Vagina (tissue), 2 donors: ENCODE measurements around the gene PPP1R13B.

Experiments
- POLR2A ChIP-seq, 2 donors: fragments of 450-650 bp; IDR thresholded peaks; one replicate each; pipeline ENCODE4 v1.6.1; 2017; ENCODE audit warnings: antibody characterized with exemption in 2 of 2, mild to moderate bottlenecking in 2 of 2, moderate library complexity in 2 of 2
- POLR2AphosphoS5 ChIP-seq, 2 donors: sonication (generic); formaldehyde crosslinking; IDR thresholded peaks; one replicate each; pipeline ENCODE4 v1.9.0; 2017; ENCODE audit warnings: antibody characterized with exemption in 2 of 2, mild to moderate bottlenecking in 2 of 2, low read depth in 1 of 2; ENCODE audit not compliant: insufficient read depth in 1 of 2
- TF ChIP-seq, protein P1 (sequence below), 3 experiments: fragments of 450-650 bp in 2 of 3; fragments of 200-600 bp in 1 of 3; sonication (generic) in 1 of 3; IDR thresholded peaks; one replicate each; pipeline ENCODE4 v1.5.1; 2017 to 2019; ENCODE audit warnings: antibody characterized with exemption in 3 of 3, mild to moderate bottlenecking in 2 of 3, moderate library complexity in 2 of 3

DNA sequence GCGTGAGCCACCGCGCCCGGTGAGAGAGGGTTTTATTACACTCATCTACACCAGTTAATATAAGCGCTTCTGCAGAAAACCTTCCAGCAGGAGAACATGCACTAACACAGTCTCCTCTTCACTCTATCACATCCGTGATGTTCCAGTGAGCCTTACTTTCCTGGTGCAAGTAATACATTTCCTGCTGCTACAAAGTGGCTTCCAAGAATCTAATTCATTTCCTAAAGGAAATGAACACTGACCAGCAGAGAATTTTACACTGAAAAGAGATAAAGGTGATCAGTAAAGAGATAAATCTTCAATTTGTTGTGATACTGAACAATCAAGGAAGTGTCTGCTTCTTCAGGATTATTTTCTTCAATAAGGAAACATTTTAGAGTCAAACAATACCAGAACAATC is 92.3 kb downstream of the PPP1R13B start:
- TF ChIP-seq POLR2A (IDR thresholded peaks at IDR 0.05) (no peak), POLR2AphosphoS5 (IDR thresholded peaks at IDR 0.05; ENCODE audit: insufficient read depth in 1 of 2, low read depth in 1 of 2) (no peak)
- TF ChIP-seq, protein P1, sequence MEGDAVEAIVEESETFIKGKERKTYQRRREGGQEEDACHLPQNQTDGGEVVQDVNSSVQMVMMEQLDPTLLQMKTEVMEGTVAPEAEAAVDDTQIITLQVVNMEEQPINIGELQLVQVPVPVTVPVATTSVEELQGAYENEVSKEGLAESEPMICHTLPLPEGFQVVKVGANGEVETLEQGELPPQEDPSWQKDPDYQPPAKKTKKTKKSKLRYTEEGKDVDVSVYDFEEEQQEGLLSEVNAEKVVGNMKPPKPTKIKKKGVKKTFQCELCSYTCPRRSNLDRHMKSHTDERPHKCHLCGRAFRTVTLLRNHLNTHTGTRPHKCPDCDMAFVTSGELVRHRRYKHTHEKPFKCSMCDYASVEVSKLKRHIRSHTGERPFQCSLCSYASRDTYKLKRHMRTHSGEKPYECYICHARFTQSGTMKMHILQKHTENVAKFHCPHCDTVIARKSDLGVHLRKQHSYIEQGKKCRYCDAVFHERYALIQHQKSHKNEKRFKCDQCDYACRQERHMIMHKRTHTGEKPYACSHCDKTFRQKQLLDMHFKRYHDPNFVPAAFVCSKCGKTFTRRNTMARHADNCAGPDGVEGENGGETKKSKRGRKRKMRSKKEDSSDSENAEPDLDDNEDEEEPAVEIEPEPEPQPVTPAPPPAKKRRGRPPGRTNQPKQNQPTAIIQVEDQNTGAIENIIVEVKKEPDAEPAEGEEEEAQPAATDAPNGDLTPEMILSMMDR (IDR thresholded peaks at IDR 0.05): no peak
